WERI-Rb-1 (cell line): Measurements from ENCODE around the gene CEBPA.

Experiments used
- DNase-seq: peaks from one replicate; pipeline ENCODE4 v3.0.0-alpha.2; 2020
- H3K27ac ChIP-seq: fragments of 250-450 bp; sonication (Bioruptor Pico); 2 replicates; pipeline ENCODE4 v1.5.1; 2020; ENCODE audit warnings: mild to moderate bottlenecking, moderate library complexity
- H3K27me3 ChIP-seq: fragments of 250-450 bp; sonication (Bioruptor Pico); 2 replicates; pipeline ENCODE4 v1.5.1; 2021; ENCODE audit warnings: mild to moderate bottlenecking, low read depth, moderate library complexity; ENCODE audit not compliant: insufficient read depth, severe bottlenecking
- H3K36me3 ChIP-seq: fragments of 250-450 bp; sonication (Bioruptor Pico); 2 replicates; pipeline ENCODE4 v1.5.1; 2020; ENCODE audit warnings: mild to moderate bottlenecking, moderate library complexity
- H3K4me3 ChIP-seq: 2 replicates; pipeline ENCODE4 v1.5.1; 2011; ENCODE audit warnings: low read depth, mild to moderate bottlenecking, control low read depth, low read length
- H3K9me3 ChIP-seq: fragments of 250-450 bp; sonication (Bioruptor Pico); 2 replicates; pipeline ENCODE4 v1.5.1; 2021; ENCODE audit warnings: mild to moderate bottlenecking, moderate library complexity; ENCODE audit not compliant: severe bottlenecking
- TF ChIP-seq, protein P1 (sequence below): IDR thresholded peaks from 2 replicates; pipeline ENCODE4 v1.5.1; 2011; ENCODE audit warnings: low read depth, mild to moderate bottlenecking, control low read depth, inconsistent platforms, low read length

The CEBPA gene

DNA sequence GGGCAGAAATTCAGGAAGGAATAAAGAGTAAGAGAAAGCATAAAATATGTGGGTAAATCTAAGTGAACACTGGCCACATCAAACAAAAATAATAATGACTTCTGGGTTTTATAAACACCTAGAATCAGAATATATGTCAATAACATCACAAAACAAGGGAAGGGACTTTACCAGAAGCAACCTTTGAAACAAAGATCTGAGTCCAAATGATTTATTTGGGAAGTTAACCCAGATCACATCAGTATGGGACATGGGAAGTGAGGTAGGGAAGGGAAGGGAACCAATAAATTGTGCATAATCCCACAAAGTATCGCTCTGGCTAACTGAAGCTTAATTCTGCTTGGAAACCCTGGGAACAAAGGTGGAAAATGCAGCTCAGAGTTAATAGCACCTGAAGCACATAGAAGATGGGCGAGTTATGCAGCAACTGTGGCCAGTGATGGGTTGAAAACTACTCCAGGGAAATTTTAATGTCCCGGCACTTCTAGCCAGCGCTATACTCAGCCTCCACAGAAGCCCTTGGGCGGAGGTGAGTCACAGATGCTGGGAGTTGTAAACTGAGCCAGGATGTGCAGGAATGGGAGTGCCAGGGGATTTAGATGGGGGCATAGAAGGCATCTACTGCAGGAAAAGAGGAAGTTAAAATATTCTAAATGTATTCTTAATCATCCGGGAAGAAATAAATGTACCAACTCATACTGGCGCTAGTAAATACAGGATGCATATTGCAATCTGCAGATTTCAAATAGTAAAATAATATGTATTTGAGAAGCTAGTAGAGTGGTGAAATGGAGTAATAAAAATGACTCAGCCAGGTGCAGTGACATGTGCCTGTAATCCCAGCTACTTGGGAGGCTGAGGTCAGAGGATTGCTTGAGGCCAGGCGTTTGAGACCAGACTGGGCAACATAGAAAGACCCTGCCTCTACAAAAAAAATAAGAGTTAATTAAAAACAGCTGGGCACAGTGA, 37.0 kb upstream of the CEBPA start:
- H3K9me3 ChIP-seq: no peaks in the 10 kb centered on the region
- no peak for DNase-seq
- H3K4me3 ChIP-seq: no peak overlapping the region
- H3K36me3 ChIP-seq: no peaks in the 10 kb centered on the region
- H3K27ac ChIP-seq: no peak overlapping the region
- TF ChIP-seq, protein P1, sequence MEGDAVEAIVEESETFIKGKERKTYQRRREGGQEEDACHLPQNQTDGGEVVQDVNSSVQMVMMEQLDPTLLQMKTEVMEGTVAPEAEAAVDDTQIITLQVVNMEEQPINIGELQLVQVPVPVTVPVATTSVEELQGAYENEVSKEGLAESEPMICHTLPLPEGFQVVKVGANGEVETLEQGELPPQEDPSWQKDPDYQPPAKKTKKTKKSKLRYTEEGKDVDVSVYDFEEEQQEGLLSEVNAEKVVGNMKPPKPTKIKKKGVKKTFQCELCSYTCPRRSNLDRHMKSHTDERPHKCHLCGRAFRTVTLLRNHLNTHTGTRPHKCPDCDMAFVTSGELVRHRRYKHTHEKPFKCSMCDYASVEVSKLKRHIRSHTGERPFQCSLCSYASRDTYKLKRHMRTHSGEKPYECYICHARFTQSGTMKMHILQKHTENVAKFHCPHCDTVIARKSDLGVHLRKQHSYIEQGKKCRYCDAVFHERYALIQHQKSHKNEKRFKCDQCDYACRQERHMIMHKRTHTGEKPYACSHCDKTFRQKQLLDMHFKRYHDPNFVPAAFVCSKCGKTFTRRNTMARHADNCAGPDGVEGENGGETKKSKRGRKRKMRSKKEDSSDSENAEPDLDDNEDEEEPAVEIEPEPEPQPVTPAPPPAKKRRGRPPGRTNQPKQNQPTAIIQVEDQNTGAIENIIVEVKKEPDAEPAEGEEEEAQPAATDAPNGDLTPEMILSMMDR: no peak
- H3K27me3 ChIP-seq: peaks cover 9% of the 10 kb centered on the region

DNA sequence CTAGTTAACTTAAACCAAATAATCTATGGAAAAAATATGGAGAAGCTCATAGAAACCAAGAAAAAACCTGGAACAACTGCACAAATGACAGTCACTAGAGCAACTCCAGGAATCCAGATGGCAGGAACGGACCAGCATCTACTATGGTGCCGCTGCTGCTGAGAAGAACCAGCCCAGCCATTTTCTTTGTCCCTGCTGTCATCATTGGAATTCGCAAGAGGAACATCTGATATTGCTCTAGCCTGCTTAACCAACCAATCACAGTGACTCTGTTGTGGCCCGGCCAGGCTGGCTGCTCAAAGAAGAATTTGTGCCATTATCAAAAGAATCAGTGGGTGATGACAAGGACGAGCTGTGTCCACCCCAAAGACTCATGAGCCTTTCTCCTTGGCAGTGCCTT, 33.1 kb upstream of the CEBPA start:
- Histone ChIP-seq H3K9me3 (no peaks in the 10 kb centered on the region), H3K27ac (no peak overlapping the region), H3K27me3 (peaks cover 4% of the 10 kb centered on the region), H3K36me3 (no peaks in the 10 kb centered on the region), H3K4me3 (no peak overlapping the region)
- TF ChIP-seq, protein P1: no peak
- no peak for DNase-seq

DNA sequence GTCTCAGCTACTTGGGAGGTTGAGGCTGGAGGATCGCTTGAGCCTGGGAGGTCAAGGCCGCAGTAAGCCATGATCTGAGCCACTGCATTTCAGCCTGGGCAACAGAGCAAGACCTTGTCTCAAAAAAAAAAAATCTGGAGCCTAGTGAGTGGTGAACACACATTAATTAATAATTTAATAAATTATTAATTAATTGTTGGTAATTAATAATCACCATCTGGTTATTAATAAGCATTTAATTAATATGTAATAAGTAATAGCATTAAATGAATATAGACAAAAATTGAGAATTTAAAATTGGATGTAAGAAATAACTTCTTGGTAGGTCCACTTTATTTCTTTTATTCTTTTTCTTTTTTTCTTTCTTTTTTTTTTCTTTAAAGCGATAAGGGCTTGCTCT, 31.9 kb upstream of the CEBPA start:
- Histone ChIP-seq H3K9me3 (no peaks in the 10 kb centered on the region), H3K4me3 (no peak overlapping the region), H3K27me3 (no peaks in the 10 kb centered on the region), H3K27ac (no peak overlapping the region), H3K36me3 (no peaks in the 10 kb centered on the region)
- DNase-seq: no peak
- TF ChIP-seq, protein P1: no peak

DNA sequence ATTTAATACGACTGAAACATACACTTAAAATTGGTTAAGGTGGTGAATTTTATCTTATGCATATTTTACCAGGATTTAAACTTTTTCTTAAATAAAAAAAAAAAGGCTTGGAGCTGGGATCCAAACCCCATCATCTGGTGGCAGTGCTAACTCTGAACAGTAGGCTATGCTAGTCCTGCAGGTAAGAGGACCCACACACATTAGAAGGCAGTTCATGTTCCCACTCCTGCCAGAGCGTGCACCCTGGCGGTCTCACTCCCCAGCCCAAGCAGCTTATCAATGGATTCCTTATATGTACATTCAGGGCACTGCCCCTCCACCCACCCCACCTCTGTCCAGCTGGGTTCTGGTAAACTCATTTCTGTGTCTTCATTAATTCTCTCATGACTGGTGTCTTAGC, 31.3 kb upstream of the CEBPA start:
- H3K27me3 ChIP-seq: no peaks in the 10 kb centered on the region
- TF ChIP-seq, protein P1: no peak
- H3K9me3 ChIP-seq: no peaks in the 10 kb centered on the region
- H3K36me3 ChIP-seq: no peaks in the 10 kb centered on the region
- DNase-seq: no peak
- H3K27ac ChIP-seq: no peak overlapping the region
- no peak overlapping the region for H3K4me3 ChIP-seq

DNA sequence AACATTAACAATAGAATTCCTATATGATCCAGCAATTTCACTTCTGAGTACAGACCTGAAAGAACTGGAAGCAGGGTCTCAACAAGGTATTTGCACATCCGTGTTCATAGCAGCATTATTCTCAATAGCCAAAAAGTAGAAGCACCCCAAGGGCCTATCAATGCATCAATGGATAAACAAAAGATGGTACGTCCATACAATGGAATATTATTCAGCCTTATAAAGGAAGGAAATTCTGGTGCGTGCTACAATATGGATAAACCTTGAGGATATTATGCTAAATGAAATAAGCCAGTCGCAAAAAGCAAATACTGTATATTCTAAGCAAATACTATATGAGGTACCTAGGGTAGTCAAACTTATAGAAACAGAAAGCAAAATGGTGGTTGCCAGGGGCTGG, 30.8 kb upstream of the CEBPA start:
- TF ChIP-seq, protein P1: no peak
- Histone ChIP-seq H3K27me3 (no peaks in the 10 kb centered on the region), H3K4me3 (no peak overlapping the region), H3K27ac (no peak overlapping the region), H3K36me3 (no peaks in the 10 kb centered on the region), H3K9me3 (no peaks in the 10 kb centered on the region)
- DNase-seq: no peak
